T1000 (cell line): ENCODE data around the gene TMC3.
"Not testable (repeated sequence)": the region's sequence is repeated elsewhere in the genome, so short reads cannot be mapped to it uniquely, and the experiment has no call there.

ENCODE experiments used
- DNase-seq: peaks from one replicate; lab custom pipeline; 2025; ENCODE audit warnings: mixed read lengths; lab: John Stamatoyannopoulos, UW

TMC3 gene

GRCh38 chr15:81343371-81343770, 30.6 kb downstream of the TMC3 start:
- DNase-seq: no peak

- no peak for DNase-seq
Observed at GRCh38 chr15:81341351-81341750, 32.7 kb downstream of the TMC3 start.

GRCh38 chr15:81339851-81340250, 34.2 kb downstream of the TMC3 start:
- no peak for DNase-seq

GRCh38 chr15:81339321-81339720, 34.7 kb downstream of the TMC3 start:
- no peak for DNase-seq

- peak; percentile 32 for DNase-seq
Observed at GRCh38 chr15:81338170-81339007, 35.6 kb downstream of the TMC3 start.

- DNase-seq: no peak
Observed at GRCh38 chr15:81337713-81338157, 36.3 kb downstream of the TMC3 start.

GRCh38 chr15:81337241-81337640, 36.8 kb downstream of the TMC3 start:
- no peak for DNase-seq

GRCh38 chr15:81336568-81336967, 37.4 kb downstream of the TMC3 start:
- no peak for DNase-seq

- DNase-seq: no peak
Observed at GRCh38 chr15:81335631-81336030, 38.4 kb downstream of the TMC3 start.

GRCh38 chr15:81334768-81335435, 39.1 kb downstream of the TMC3 start:
- DNase-seq: no peak

GRCh38 chr15:81333363-81333762, 40.6 kb downstream of the TMC3 start:
- DNase-seq: no peak

GRCh38 chr15:81332326-81332725, 41.7 kb downstream of the TMC3 start:
- DNase-seq: no peak

- DNase-seq: no peak
Observed at GRCh38 chr15:81331600-81331999, 42.4 kb downstream of the TMC3 start.

GRCh38 chr15:81331141-81331540, 42.9 kb downstream of the TMC3 start:
- not testable (repeated sequence) for DNase-seq

- no peak for DNase-seq
Observed at GRCh38 chr15:81330366-81331090, 43.5 kb downstream of the TMC3 start.

GRCh38 chr15:81329446-81329845, 44.6 kb downstream of the TMC3 start:
- DNase-seq: no peak

- no peak for DNase-seq
Observed at GRCh38 chr15:81327516-81327915, 46.5 kb downstream of the TMC3 start.

- DNase-seq: no peak
Observed at GRCh38 chr15:81326466-81327212, 47.4 kb downstream of the TMC3 start.

- DNase-seq: peak; percentile 93
Observed at GRCh38 chr15:81323944-81324881, 49.8 kb downstream of the TMC3 start, which contains the start of gene STARD5. TSS of gene STARD5 (minus strand) at chr15:81324141. CDS start at chr15:81324099, 42 bp downstream.

- no peak for DNase-seq
Observed at GRCh38 chr15:81323559-81323943, 50.5 kb downstream of the TMC3 start.
